DOHH2 (cell line): ENCODE results near the gene ATG4B.

Source experiments
- H3F3A ChIP-seq: fragments of 200-600 bp; sonication (generic), shearing (Covaris generic); 2 replicates; pipeline ENCODE4 v1.6.0; 2016; ENCODE audit warnings: antibody characterized with exemption, mild to moderate bottlenecking; ENCODE audit not compliant: control insufficient read depth, insufficient read depth
- H3K27ac ChIP-seq: fragments of 200-600 bp; sonication (generic); 2 replicates; pipeline ENCODE4 v1.5.1; 2014; ENCODE audit warnings: low read depth, mild to moderate bottlenecking, low read length, moderate library complexity
- H3K27me3 ChIP-seq: fragments of 200-600 bp; sonication (generic); 2 replicates; pipeline ENCODE4 v1.6.1; 2014; ENCODE audit warnings: mild to moderate bottlenecking, low read length, mixed read lengths; ENCODE audit not compliant: control insufficient read depth
- H3K36me3 ChIP-seq: fragments of 200-600 bp; sonication (generic); 2 replicates; pipeline ENCODE4 v1.6.1; 2014; ENCODE audit warnings: mild to moderate bottlenecking, low read length, moderate library complexity, mixed read lengths; ENCODE audit not compliant: control insufficient read depth
- H3K4me1 ChIP-seq: fragments of 200-600 bp; sonication (generic); 2 replicates; pipeline ENCODE4 v1.6.1; 2014; ENCODE audit warnings: mild to moderate bottlenecking, low read length, mixed read lengths; ENCODE audit not compliant: control insufficient read depth
- H3K4me2 ChIP-seq: fragments of 200-600 bp; sonication (generic); 2 replicates; pipeline ENCODE4 v1.6.0; 2014; ENCODE audit warnings: mild to moderate bottlenecking, low read length, moderate library complexity
- H3K4me3 ChIP-seq: fragments of 200-600 bp; sonication (generic); 2 replicates; pipeline ENCODE4 v1.5.1; 2014; ENCODE audit warnings: mild to moderate bottlenecking, low read length, mixed read lengths
- H3K79me2 ChIP-seq: fragments of 200-600 bp; sonication (generic); 2 replicates; pipeline ENCODE4 v1.6.1; 2014; ENCODE audit warnings: mild to moderate bottlenecking, low read length, mixed read lengths; ENCODE audit not compliant: control insufficient read depth
- H3K9me2 ChIP-seq: fragments of 200-600 bp; sonication (generic); replicated peaks from 2 replicates; pipeline ENCODE4 v1.6.1; 2014; ENCODE audit warnings: mild to moderate bottlenecking, low read length, mixed read lengths; ENCODE audit not compliant: control insufficient read depth
- H3K9me3 ChIP-seq: fragments of 200-600 bp; sonication (generic); 2 replicates; pipeline ENCODE4 v1.6.1; 2014; ENCODE audit warnings: antibody characterized with exemption, low read length, mixed read lengths; ENCODE audit not compliant: control insufficient read depth, insufficient read depth
- H4K20me1 ChIP-seq: fragments of 200-600 bp; sonication (generic); 2 replicates; pipeline ENCODE4 v1.6.0; 2014; ENCODE audit warnings: low read depth, mild to moderate bottlenecking, antibody characterized with exemption, low read length, moderate library complexity; ENCODE audit not compliant: control insufficient read depth, insufficient read depth
- EZH2phosphoT487 ChIP-seq: fragments of 200-600 bp; sonication (generic); IDR thresholded peaks from 2 replicates; pipeline ENCODE4 v1.6.1; 2017; ENCODE audit warnings: borderline replicate concordance, mild to moderate bottlenecking, antibody characterized with exemption, low read length, moderate library complexity, mixed read lengths
- TF ChIP-seq, protein P1 (sequence below): fragments of 200-600 bp; sonication (generic); IDR thresholded peaks from one replicate; pipeline ENCODE4 v1.5.1; 2014; ENCODE audit warnings: antibody characterized with exemption, mild to moderate bottlenecking, low read depth, low read length; ENCODE audit not compliant: poor library complexity, severe bottlenecking

The ATG4B gene

DNA sequence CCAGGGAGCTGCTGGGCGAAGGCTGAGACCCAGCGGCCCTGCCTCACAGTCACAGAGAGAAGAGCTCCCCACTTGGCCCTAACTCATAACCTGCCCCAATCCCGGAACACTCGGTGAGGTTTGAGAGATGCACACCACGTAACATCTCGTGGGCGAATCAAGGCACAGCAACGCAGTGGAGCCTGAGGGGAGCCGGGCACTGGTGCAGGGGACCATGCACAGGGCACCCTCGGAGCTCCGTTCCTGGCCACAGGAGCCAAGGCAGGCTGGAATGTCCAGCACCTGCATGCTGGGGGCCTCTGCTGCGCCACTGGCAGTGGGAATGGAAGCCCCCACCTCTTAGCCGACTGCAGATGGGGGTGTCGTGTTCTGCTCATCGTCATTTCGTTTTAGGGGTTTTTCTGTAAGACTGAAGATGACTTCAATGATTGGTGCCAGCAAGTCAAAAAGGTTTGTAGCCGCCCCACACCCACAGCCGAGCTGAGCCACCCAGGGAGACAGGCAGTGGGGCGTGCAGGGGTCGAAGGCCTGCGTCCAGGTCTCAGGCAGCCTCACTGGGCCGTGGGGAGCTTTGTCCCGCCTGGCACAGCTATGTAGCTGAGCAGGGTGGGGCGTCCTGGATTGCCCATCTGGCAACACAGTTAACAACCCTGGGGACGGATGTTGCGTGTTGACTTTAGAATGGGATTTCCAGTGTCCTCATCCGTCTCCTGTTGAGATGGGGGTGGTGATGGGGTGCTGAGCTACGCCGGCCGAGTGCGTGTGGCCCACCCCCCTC, 33.0 kb downstream of the ATG4B start:
- no peaks in the 10 kb centered on the region for H3K79me2 ChIP-seq
- no peak overlapping the region for H3K4me2 ChIP-seq
- no peak for TF ChIP-seq EZH2phosphoT487
- TF ChIP-seq, protein P1, sequence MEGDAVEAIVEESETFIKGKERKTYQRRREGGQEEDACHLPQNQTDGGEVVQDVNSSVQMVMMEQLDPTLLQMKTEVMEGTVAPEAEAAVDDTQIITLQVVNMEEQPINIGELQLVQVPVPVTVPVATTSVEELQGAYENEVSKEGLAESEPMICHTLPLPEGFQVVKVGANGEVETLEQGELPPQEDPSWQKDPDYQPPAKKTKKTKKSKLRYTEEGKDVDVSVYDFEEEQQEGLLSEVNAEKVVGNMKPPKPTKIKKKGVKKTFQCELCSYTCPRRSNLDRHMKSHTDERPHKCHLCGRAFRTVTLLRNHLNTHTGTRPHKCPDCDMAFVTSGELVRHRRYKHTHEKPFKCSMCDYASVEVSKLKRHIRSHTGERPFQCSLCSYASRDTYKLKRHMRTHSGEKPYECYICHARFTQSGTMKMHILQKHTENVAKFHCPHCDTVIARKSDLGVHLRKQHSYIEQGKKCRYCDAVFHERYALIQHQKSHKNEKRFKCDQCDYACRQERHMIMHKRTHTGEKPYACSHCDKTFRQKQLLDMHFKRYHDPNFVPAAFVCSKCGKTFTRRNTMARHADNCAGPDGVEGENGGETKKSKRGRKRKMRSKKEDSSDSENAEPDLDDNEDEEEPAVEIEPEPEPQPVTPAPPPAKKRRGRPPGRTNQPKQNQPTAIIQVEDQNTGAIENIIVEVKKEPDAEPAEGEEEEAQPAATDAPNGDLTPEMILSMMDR = no peak
- no peaks in the 10 kb centered on the region for H3K4me1 ChIP-seq
- no peak overlapping the region for H3K27ac ChIP-seq
- H3K36me3 ChIP-seq = peaks cover 50% of the 10 kb centered on the region
- H3K9me3 ChIP-seq = no peaks in the 10 kb centered on the region
- no peaks in the 10 kb centered on the region for H3K27me3 ChIP-seq
- no peaks in the 10 kb centered on the region; the same call in 1 of the 2 replicates for H4K20me1 ChIP-seq
- no peak overlapping the region for H3K4me3 ChIP-seq
- no peaks in the 10 kb centered on the region for H3F3A ChIP-seq
- no peaks in the 10 kb centered on the region for H3K9me2 ChIP-seq

DNA sequence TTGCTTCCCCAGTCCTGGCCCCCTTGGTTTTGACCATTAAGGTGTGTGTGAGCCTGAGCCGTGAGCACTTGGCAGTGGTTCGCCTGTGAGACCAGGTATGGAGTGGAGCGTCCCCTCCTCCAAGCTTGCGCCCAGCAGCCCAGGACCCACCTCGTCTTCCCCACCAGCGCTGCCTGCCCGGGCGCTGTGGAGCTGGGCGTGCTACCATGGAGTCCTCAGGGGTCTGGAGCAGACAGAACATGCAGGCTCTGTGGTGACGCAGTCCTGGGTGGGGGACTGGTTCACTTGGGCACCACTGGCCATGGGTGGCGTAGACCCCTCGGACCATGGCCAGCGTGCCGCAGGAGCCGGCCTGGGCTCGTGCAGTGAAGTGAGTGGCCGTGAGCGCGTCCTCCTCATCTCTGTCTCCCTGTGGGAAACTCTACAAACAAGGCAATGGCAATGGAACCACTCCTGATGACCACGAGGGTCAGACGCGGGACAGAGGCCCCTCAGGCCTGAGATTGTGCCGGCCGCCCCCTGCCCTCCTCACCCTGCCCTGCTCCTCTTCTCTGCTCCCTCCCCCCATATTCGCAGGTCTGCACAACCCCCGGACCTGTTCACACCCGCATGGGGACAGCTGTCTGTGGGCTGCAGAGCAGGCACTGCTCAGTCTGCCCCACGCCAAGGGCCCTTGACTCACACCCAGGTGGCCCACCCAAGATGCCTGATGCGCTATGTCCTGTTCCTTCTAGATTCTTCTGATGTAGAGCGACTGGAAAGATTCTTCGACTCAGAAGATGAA, 34.2 kb downstream of the ATG4B start:
- peaks cover 58% of the 10 kb centered on the region for H3K36me3 ChIP-seq
- H3K4me1 ChIP-seq = no peaks in the 10 kb centered on the region
- H3K9me3 ChIP-seq = no peaks in the 10 kb centered on the region
- H3K79me2 ChIP-seq = no peaks in the 10 kb centered on the region
- no peaks in the 10 kb centered on the region for H3F3A ChIP-seq
- no peak overlapping the region for H3K27ac ChIP-seq
- H3K9me2 ChIP-seq = no peaks in the 10 kb centered on the region
- no peaks in the 10 kb centered on the region for H3K27me3 ChIP-seq
- TF ChIP-seq, protein P1 = no peak
- no peak for TF ChIP-seq EZH2phosphoT487
- H4K20me1 ChIP-seq = no peaks in the 10 kb centered on the region
- H3K4me3 ChIP-seq = no peak overlapping the region
- no peak overlapping the region for H3K4me2 ChIP-seq

DNA sequence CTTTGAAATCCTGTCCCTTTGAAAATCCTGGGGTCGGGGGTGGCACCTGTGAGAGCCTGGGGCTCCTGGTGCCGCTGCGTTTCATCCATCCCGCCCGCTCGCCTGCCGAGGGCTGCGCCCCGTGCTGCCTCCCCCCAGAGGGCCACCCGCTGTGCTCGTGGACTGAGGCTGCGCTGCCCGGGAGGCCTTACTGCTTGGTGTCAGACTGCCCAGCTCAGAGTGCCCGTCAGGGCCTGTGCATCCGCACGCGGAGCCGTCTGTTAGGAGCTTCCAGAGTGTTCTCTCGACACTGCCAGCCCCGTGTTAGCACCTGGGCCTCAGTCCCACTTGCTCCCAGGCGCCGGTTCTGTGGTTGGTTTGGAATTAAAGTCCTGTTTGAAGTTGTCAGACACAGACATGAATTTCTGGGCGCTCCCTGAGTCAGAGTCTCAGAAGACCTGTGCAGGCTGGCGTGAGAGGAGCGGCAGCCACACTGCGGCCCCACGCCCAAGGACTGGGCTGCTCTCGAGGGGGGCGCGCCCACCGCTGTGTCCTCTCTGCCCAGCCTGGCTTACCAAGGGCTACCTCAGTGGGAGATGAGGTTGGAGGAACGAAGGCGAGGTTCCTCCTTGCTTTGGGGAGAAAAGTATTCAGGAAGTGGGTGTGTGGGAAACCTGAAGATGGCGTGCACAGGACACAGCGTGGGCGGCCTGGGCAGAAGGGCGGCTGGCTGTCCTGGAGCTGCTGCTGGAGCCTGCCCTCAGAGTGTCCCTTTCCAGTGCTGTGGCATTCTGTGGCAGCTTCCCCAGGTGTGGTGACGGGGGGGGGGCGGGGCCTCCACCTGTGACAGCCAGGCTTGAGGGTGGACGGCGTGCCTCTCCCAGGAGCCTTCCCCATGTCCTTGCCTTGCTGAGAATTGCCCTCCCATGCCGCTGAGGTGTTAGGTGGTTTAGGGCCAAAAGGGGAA, 35.0 kb downstream of the ATG4B start:
- Histone ChIP-seq H4K20me1 (no peaks in the 10 kb centered on the region), H3K9me3 (no peaks in the 10 kb centered on the region), H3K9me2 (no peaks in the 10 kb centered on the region), H3K27me3 (no peaks in the 10 kb centered on the region), H3K27ac (no peak overlapping the region), H3K4me1 (no peaks in the 10 kb centered on the region), H3K4me3 (no peak overlapping the region), H3K79me2 (no peaks in the 10 kb centered on the region), H3K36me3 (peaks cover 63% of the 10 kb centered on the region), H3K4me2 (no peak overlapping the region), H3F3A (no peaks in the 10 kb centered on the region)
- TF ChIP-seq, protein P1 = no peak
- no peak for TF ChIP-seq EZH2phosphoT487
